Activated CD4-positive, alpha-beta T cell treated with anti-CD3 and anti-CD28 coated beads for 48 hours (primary cell): ENCODE measurements around the gene PPP4R3A.
"Not testable (repeated sequence)": the region's sequence is repeated elsewhere in the genome, so short reads cannot be mapped to it uniquely, and the experiment has no call there.

Experiments used
- DNase-seq: peaks from one replicate; pipeline ENCODE4 v3.0.0-alpha.2; 2020

Gene PPP4R3A

DNA sequence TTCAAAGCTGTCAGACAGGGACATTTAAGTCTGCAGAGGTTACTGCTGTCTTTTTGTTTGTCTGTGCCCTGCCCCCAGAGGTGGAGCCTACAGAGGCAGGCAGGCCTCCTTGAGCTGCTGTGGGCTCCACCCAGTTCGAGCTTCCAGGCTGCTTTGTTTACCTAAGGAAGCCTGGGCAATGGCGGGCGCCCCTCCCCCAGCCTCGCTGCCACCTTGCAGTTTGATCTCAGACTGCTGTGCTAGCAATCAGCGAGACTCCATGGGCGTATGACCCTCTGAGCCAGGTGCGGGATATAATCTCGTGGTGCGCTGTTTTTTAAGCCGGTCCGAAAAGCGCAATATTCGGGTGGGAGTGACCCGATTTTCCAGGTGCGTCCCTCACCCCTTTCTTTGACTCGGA, 73.8 kb downstream of the PPP4R3A start:
- DNase-seq, result not testable (repeated sequence)

DNA sequence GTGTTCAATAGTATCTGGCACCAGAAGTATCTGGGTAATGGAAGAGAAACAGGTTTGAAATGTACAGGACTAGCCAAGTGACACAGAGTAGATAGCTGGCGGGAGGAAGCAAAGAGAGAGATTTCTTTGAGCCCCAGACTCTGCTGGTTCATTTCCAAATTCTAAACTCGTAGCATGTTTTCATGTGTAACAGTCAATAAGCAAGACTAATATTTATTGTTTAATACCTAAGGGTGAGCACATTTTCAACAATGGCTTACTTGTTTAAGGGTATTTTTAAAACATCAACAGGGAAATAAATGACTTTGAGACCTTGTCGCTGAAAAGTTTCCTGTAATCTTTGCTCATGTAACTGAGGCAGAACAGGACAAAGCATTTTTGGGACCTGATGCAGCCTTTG, 80.7 kb downstream of the PPP4R3A start:
- DNase-seq, result no peak

DNA sequence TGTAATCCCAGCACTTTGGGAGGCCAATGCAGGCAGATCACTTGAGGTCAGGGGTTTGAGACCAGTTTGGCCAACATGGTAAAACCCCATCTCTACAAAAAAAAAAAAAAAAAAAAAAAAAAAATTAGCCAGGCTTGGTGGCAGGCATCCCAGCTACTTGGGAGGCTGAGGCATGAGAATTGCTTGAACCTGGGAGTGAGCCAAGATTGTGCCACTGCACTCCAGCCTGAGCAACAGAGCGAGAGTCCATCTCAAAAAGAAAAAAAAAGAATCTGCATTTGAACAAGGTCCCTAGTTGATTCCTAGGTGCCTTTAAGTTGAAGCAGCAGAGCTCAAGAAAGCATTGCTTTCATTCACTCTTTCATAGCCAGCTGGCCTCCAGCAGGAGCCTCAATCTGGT, 81.2 kb downstream of the PPP4R3A start:
- not testable (repeated sequence) for DNase-seq

DNA sequence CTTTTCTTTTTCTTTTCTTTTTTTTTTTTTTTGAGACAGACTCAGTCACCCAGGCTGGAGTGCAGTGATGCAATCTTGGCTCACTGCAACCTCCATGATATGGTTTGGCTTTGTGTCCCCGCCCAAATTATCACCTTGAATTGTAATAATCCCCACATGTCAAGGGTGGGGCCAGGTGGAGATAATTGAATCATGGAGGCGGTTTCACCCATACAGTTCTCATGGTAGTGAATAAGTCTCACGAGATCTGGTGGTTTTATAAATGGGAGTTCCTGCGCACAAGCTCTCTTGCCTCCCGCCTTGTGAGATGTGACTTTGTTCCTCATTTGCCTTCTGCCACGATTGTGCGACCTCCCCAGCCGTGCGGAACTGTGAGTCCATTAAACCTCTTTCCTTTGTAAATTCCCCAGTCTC, 84.6 kb downstream of the PPP4R3A start:
- DNase-seq, result not testable (repeated sequence)

DNA sequence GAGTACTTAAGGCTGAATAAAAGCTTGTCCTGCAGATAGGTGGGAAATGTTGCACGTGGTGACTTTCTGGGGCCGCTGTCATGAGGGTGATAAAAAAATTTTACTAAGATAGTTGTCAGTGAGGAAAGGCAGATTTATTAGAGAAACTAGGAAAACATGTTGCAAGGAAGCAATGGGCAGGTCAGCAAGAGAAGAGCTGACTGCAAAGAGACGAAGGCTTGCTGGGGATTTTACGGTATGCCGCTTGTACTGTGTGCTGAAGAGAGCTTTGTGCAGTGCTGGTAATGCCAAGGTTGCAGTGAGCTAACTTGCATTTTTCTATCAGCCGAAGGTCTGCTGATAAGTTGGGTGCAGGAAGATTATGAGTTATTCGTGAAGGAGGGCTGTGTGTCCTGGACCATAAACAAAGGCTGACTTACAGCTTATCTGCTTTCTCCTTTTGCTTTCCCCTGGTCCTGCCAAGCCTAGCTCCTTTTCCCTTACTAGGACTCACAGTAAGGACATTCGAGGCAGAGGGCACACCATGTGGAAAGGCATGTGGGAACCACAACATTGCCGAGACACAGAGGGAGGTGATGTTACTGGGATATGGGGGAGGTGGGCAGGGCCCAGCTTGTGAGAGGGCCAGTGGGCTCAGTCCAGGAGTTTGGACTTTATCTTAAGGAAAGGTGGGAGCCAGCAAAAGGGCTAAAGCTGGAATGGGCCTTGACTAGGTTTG, 85.1 kb downstream of the PPP4R3A start:
- DNase-seq, result no peak

DNA sequence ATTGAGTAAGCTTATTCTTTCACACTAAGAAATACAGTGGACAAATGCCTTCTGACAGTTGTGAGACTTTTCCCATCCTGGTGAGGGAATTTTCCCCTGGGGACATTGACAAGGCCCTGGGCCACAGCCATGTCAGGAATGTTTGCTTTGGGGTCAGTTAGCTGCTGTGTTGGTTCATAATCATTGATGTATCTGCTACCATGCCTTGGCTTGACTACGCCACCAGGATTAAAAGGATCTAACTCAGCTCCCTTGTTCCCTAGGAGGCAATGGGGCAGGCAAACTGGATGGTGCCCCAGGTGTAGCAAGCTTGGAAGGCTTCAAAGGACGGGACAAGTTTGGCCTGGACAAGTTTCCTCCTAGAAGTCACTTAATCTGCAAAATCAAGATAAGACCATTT, 89.4 kb downstream of the PPP4R3A start:
- no peak for DNase-seq

DNA sequence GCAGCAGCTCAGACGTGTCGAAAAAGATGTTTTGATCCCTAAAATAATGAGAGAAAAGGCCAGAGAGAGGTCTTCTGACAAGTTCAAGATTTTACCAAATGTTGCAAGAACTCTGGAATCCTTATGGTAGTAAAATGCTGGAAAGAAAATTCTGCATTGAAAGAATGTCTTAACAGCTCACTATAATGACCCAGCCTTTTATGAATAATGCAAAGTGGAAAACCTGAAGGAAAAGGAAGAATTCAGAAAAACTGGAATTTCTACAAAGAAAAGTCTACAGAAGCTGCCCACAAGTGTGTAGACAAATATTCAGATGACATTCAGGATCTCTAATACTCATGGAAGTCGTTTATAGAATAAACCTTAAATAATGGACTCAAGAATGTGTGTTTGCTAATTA, 90.7 kb downstream of the PPP4R3A start:
- DNase-seq, result no peak

DNA sequence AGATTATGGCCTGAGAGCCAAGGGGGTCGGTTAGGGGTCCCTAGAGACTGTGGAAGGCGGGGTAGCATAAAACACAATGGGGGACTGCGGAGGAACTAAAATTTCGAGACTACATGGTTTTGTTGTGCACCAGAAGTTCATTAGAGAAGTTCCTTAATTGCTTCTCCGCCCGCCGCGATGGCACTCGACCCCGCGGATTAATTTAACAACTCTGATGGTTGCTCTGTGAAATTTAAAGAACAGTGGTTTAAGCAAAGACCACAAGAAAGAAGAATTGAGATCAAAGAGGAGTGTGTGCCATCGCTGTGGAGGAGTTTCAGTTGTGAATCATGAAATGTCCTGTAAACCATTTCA, 91.1 kb downstream of the PPP4R3A start:
- DNase-seq, result no peak

DNA sequence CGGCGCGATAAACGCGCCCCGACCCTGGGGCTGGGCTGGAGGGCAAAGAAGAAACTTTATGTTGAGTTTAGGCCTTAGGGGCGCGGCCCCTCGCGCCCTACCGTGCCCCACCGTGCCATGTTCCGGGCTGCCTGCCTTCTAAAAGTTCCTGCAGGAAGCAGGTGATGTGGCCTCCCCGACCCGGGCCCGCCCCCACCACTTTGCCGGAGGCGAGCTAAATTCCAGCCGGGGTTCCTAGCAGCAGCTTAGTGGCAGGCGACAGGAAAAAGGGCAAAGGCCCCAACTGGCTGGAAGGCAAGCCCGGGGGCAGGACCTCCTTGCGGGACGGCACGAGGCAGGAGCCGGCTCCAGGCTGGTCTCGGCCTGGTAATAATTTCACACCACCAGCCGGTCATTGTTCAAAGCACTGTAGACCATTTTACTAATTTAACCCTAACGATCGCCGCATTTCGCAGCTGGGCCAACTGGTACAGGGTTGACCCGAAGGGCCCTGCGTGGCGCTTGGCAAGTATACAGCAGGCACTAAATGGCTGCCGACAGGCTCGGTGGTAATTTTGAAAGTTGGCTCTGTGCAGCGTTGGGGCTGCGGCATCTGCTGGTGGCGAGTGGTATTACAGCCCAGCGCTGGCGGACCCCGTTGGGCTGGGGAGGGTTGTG, 91.6 kb downstream of the PPP4R3A start:
- DNase-seq, result peak; percentile 89

DNA sequence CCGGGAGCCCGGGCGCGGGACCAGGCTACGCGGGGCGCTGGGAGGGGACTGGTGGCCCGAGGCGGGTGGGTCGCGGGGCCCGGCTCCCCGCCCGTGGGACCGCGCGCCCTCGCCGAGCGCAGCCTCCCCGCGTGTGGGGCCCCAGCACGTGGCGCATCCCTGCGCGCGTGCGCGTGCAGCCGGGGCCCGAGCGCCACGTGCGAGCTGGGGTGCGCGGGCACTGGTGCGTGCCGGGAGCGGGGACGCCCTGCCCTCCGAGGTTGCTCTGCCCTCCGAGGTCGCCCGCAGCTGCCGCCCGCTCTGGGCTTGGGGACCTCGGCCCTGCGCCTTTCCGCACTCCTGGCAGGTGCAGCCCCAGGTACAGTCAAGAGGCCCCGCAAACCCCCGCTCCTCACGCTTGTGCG, 92.1 kb downstream of the PPP4R3A start:
- DNase-seq, result peak; percentile 72

DNA sequence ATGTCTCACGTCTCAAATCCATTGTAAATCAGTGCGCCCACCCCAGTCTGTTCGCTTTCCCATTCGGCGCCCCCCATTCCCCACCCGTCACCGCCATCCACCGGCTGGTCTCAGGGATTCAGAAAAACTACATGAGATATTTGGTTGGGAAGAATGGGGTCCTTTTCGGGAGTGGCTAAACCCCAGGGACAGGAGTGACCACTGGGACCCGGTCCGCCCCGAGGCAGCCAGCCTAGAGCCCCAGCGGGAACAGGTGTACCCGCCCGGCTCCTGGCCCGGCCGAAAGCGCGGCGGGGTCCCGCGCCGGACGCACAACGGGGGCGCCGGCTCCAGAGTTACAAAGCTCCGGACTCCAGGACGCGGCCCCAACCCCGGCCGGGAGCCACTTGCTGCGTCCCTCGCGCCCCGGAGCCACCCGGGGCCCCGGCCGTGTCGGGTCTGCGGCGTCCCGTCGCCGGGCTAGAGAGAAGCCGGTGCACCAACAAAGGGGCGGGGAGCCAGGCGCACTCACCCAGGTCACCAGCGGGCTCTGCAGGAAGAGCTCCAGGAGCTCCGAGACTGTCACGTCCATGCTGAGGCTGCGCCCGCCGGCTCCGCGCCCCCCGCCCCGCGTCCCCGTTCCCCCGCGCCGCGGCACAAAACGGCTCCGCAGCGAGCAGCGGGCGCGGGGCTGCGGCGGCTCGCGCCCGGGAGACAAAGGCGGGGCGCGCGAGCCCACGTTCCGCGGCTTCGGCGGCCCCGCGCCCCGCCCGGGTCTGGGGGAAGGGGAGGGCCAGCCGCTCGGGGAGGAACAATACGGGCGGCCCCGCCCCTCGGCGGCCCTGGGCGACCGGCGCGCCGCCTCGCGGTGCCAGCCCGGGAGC, 92.8 kb downstream of the PPP4R3A start, which contains the start of gene CCDC88C:
CCDC88C (minus strand) TSS at position 701 of the 863 bp plus-strand sequence; CDS start at position 571, 130 bp downstream.
- peak; percentile 83 for DNase-seq

DNA sequence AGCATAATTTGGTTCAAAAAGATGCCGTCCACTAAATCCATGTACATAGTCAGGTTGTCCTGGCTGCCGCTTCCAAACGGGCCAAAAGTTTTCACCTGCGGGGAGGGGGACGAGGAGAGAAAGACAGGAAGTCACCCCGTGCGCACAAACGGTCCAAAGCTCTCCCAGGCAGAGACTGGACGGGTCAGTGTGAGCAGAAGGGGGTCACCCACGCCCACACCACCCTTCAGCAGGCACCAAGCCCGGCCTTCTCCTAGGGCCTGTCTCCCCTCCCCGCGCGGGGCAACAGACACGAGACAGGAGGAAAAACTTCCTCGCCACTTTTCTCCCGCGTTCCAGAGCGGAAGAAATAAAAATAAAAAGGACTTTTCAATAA, 93.4 kb downstream of the PPP4R3A start:
- DNase-seq, result peak; percentile 46

DNA sequence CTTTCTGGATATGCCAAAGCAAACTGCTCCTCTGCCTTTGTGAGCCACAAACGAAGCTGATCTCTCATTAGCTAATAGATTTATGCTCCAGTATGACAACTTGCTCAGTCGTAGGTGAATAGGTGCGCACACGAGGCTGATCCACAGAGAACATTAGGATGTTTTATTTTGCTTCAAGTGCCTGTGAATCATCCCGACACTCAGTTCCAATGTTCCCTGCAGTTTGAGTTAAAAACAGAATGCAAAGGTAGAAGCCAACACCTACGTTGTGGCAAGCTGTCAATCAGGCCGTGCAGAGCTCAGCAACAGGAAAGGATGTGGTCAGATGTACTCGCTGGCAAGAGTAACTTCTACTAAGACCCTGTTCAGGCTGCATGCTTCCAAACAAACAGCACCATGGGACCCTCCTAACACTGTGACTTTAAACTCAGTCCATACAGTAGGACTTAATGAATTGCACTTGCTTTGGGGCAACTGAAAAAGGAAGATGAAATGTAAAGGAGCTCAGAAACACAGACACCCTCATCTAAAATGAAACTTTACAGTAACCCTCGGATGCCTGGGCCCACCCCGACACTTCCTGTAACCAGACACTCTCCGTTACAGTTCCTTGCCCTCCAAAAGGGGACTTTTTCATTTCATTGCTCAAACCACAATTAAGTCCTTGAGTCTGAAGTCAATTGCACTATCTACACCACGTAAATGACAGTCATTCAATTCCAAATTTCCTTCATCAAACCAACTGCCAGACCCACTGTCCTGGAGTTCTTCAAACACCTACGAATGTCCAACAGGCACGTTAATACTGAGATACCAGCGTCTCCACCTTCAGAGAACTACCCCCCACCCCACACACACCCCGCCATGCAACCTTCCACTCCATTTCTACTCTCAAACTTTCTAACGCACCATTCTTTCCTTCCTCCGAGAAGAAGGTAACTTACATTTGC, 94.0 kb downstream of the PPP4R3A start:
- peak; percentile 78 for DNase-seq

DNA sequence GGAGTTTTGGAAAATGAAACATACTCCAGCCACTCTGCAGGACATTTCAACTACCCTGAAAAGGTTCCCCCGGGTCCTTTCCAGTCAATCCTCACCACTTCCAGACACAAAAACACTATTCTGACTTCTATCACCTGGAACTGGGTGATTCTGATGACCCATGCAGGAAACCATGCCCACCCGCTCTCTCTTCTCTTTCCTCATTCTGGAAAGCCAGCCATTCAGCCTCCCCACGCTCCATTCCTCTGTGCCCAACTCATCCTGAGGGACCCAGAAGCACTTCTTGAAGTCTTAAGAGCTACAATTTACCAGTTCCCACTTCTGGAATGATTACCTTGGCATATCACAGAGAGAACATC, 95.7 kb downstream of the PPP4R3A start:
- no peak for DNase-seq

DNA sequence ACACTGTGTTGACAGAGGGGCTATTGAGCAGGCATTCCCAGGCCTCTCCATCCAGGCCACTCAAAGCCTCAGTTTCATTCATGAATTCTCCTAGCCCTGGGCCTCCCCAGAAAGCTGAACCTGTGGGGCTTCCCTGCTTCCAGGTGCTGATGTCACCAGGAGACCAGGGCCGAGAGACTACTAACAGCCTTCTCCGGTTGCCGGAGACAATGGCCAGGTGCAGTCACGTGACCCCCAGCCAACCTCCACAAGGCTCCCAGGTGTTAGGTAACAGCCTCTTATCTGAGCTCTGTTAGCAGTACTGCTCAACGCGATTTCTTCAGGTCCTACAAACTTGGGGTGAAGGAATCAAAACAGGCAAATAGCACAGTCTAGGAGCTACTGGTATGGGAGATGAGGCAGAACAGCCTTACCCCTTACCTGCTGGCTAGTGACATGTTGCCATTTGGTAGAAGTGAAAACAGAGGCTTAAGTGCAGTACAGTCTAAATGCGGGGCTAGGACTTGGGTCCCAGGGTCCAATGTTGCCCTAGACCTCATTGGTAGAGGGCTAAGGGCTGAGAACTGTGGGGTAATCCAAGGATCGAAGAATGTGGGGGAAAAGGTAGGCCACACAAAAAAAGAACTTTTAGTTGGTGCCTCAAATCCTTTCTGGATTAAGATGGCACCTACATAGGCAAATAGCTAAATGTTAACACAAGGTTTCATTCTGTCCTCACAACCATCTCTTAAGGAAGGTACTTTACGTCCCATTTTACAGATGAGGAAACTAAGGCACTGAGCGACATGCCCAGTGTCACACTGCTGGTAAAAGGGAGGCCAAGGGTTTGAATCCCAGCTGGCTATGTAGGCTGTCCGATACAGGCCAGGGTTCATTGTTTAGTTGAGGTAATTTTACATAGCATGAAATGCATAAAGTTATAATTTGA, 96.3 kb downstream of the PPP4R3A start:
- peak; percentile 48 for DNase-seq

DNA sequence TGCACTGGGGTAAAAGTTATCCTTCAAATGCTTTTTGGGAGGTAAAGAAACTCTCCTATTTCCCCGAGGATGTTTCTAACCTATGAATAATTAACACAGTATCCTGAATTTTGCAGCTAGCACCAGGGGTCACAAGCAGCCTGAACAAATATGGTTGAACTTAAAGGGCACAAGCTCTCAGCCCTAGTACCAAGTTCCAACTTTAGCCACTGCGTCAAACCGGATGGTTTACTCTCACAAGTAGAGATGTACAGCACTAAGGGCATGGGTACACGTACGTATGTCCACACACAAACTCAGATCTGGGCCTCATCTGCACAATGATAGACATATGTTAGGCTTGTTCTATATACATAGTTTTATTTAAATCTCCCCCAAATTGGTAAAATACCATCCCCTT, 97.2 kb downstream of the PPP4R3A start:
- no peak for DNase-seq

DNA sequence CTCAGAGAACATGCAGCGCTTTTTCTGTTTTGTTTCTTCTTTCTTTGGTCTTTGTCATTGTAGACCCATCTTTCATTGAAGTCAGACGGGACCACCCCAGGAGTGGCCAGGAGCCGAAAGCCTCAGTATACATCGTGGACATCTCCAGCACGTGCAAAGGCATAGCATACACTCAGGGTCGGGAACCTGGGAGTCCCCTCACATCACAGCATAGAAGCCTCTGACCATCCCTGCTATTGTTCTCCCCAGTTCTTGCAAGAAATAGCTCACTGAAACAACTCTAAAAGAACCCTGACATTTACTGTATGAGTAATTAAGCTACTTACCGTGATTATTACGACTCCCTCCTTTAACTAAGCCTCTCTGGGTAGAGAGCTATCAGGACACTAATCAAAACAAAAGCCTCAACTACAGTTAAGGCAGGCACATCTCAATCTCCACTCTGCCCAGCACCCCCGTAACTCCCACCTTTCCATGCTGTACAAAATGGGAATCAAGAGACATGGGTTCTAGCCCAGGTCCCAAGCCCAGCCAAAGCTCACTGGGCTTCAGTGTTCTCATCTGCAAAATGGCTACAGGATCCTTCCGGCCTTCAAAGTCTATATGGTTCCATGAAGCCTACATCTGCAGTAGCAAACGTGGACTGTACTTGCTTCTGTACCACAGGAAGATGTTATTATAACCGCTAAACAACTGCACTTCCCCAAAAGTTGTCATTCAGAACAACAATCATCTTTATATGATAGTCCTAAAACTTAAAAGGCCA, 99.2 kb downstream of the PPP4R3A start:
- no peak for DNase-seq

DNA sequence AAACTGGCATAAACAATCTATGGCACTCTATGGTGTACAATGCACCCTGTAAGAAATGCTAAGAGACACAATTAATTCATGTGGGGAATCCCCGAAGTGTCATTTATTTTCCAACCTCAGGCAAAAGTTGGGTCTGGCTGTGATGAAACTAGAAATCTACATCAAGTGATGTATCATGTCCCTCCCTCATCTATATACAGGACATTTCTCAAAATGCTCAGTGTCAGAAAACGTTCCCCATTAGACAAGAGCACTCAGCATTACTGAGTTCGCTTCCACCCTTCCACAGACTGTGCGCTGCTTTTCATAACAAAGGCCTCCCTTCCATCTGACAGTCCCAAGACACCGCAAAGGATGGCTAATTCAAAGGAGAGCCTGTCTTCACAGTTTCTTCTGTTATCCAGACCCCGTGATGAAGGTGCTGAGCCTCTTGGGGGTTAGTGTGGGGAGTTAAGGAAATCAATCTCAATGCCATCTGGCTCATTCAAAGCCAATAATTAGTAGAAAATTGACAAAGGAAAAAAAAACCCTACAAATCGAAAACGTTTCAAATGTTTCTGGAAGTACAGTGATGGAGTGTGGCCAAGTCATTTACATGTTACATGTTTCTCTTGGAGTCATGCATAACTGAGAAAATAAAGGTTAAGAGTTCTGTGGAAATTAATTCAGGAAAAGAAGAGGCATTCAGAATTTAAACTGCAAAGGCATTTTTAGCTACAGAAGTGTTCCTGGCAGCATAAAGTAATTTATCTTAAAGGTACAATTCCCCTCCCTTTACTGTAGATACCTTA, 100.0 kb downstream of the PPP4R3A start:
- DNase-seq, result no peak

DNA sequence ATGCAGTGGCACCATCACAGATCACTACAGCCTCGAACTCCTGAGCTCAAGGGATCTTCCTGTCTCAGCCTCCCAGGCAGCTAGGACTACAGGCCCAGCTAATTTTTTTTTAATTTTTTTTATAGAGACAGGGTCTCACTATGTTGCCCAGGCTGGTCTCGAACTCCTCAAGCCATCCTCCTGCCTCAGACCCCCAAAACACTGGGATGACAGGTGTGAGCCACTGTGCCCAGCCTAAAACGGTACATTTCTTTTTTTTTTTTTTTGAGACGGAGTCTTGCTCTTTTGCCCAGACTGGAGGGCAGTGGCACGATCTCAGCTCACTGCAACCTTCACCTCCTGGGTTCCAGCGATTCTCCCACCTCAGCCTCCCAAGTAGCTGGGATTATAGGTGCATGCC, 100.9 kb downstream of the PPP4R3A start:
- not testable (repeated sequence) for DNase-seq
